A673 (cell line): ENCODE results near the gene PRMT9.

ENCODE experiments used
- EZH2 ChIP-seq: fragments of 200-600 bp; sonication (generic); IDR thresholded peaks from 2 replicates; pipeline ENCODE4 v1.6.1; 2017; ENCODE audit warnings: borderline replicate concordance, low read depth, mild to moderate bottlenecking, mixed read lengths, antibody characterized with exemption, low read length; ENCODE audit not compliant: poor library complexity, severe bottlenecking
- TF ChIP-seq, protein P1 (sequence below): fragments of 300-800, 200-600 bp; sonication (generic); conservative IDR thresholded peaks from 2 replicates; pipeline ENCODE4 v1.5.1; 2017; ENCODE audit warnings: low read depth, mild to moderate bottlenecking, antibody characterized with exemption, low read length, moderate library complexity, mixed read lengths

DNA sequence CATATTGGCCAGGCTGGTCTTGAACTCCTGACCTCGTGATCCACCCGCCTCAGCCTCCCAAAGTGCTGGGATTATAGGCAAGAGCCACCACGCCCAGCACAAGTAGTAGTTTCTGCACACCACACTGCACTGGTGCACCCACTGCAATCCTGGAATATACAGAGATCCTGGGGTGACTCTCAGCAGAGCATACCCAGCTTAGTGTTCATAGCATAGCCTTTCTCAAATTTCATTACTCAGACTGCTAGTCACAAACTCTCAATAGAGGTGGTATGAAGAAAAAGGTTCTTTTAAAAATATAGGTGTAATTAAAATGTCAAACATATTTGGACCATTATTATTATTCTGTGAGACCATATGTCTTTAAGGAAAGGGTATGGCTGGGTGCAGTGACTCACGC, 41.7 kb upstream of the PRMT9 start:
- TF ChIP-seq, protein P1, sequence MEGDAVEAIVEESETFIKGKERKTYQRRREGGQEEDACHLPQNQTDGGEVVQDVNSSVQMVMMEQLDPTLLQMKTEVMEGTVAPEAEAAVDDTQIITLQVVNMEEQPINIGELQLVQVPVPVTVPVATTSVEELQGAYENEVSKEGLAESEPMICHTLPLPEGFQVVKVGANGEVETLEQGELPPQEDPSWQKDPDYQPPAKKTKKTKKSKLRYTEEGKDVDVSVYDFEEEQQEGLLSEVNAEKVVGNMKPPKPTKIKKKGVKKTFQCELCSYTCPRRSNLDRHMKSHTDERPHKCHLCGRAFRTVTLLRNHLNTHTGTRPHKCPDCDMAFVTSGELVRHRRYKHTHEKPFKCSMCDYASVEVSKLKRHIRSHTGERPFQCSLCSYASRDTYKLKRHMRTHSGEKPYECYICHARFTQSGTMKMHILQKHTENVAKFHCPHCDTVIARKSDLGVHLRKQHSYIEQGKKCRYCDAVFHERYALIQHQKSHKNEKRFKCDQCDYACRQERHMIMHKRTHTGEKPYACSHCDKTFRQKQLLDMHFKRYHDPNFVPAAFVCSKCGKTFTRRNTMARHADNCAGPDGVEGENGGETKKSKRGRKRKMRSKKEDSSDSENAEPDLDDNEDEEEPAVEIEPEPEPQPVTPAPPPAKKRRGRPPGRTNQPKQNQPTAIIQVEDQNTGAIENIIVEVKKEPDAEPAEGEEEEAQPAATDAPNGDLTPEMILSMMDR = no peak
- TF ChIP-seq EZH2 = no peak
